ENCODE results near the gene GRK5. TPM values are rescaled to one million over a fixed set of nuclear protein-coding genes. Genes with fewer than 3 reads are reported as not detected.

GRK5 gene
- total RNA-seq, 4 donors from 2014 or later = 11.6 to 38.2 (median 21.4) TPM

- TF ChIP-seq CTCF (IDR thresholded peaks at IDR 0.05; ENCODE audit: low read depth) = no peak
Measured at GRCh38 chr10:119439922-119440321, 232.6 kb downstream of the GRK5 start.

- TF ChIP-seq CTCF (IDR thresholded peaks at IDR 0.05; ENCODE audit: low read depth) = no peak
Measured at GRCh38 chr10:119441151-119441821, 233.9 kb downstream of the GRK5 start.

GRCh38 chr10:119441921-119442757, 234.8 kb downstream of the GRK5 start:
- TF ChIP-seq CTCF (IDR thresholded peaks at IDR 0.05; ENCODE audit: low read depth) = no peak

- no peak for TF ChIP-seq CTCF (IDR thresholded peaks at IDR 0.05; ENCODE audit: low read depth)
Measured at GRCh38 chr10:119442758-119443060, 235.3 kb downstream of the GRK5 start.

GRCh38 chr10:119443441-119443840, 236.1 kb downstream of the GRK5 start:
- TF ChIP-seq CTCF (IDR thresholded peaks at IDR 0.05; ENCODE audit: low read depth) = no peak

GRCh38 chr10:119443970-119444660, 236.7 kb downstream of the GRK5 start:
- no peak for TF ChIP-seq CTCF (IDR thresholded peaks at IDR 0.05; ENCODE audit: low read depth)

GRCh38 chr10:119444866-119445265, 237.5 kb downstream of the GRK5 start:
- no peak for TF ChIP-seq CTCF (IDR thresholded peaks at IDR 0.05; ENCODE audit: low read depth)
